Neural cell (in vitro differentiated cells): ENCODE data around the gene HBG1. TPM values are rescaled to one million over a fixed set of nuclear protein-coding genes. Genes with fewer than 3 reads are reported as not detected.

ENCODE experiments used
- H2AFZ ChIP-seq: fragments of 200-600, 300-800 bp; sonication (generic), shearing (Covaris generic); 2 replicates; pipeline ENCODE4 v1.6.0; 2014; ENCODE audit warnings: low read depth, mild to moderate bottlenecking, antibody characterized with exemption, low read length, moderate library complexity
- H3F3A ChIP-seq: fragments of 200-600 bp; shearing (Covaris generic); 2 replicates; pipeline ENCODE4 v1.6.1; 2016; ENCODE audit warnings: mild to moderate bottlenecking, moderate library complexity, mixed read lengths, antibody characterized with exemption, low read length; ENCODE audit not compliant: insufficient read depth, poor library complexity, severe bottlenecking
- H3K27ac ChIP-seq: fragments of 200-600, 300-800 bp; sonication (generic), shearing (Covaris generic); 2 replicates; pipeline ENCODE4 v1.5.1; 2014; ENCODE audit warnings: mild to moderate bottlenecking, low read length, moderate library complexity
- H3K27me3 ChIP-seq: fragments of 300-800, 200-600 bp; sonication (generic), shearing (Covaris generic); 2 replicates; pipeline ENCODE4 v1.6.0; 2014; ENCODE audit warnings: mild to moderate bottlenecking, low read depth, low read length, moderate library complexity; ENCODE audit not compliant: insufficient read depth
- H3K36me3 ChIP-seq: fragments of 300-800, 200-600 bp; sonication (generic), shearing (Covaris generic); 2 replicates; pipeline ENCODE4 v1.5.1; 2014; ENCODE audit warnings: mild to moderate bottlenecking, antibody characterized with exemption, low read length, moderate library complexity; ENCODE audit not compliant: insufficient read depth
- H3K4me2 ChIP-seq: fragments of 300-800, 200-600 bp; sonication (generic), shearing (Covaris generic); 2 replicates; pipeline ENCODE4 v1.6.0; 2014; ENCODE audit warnings: mild to moderate bottlenecking, low read length
- H3K4me3 ChIP-seq: fragments of 300-800, 200-600 bp; sonication (generic), shearing (Covaris generic); 2 replicates; pipeline ENCODE4 v1.5.1; 2014; ENCODE audit warnings: mild to moderate bottlenecking, low read length, moderate library complexity
- H3K79me2 ChIP-seq: fragments of 200-600 bp; shearing (Covaris generic); replicated peaks from 2 replicates; pipeline ENCODE4 v1.6.0; 2014; ENCODE audit warnings: mild to moderate bottlenecking, low read length, moderate library complexity; ENCODE audit not compliant: insufficient read depth
- H3K9ac ChIP-seq: fragments of 300-800, 200-600 bp; sonication (generic), shearing (Covaris generic); 2 replicates; pipeline ENCODE4 v1.6.1; 2016; ENCODE audit warnings: mild to moderate bottlenecking, low read length, mixed read lengths
- H3K9me2 ChIP-seq: fragments of 200-600 bp; shearing (Covaris generic); 2 replicates; pipeline ENCODE4 v1.6.1; 2016; ENCODE audit warnings: mild to moderate bottlenecking, low read length, mixed read lengths; ENCODE audit not compliant: insufficient read depth
- H3K9me3 ChIP-seq: fragments of 200-600, 300-800 bp; sonication (generic), shearing (Covaris generic); 2 replicates; pipeline ENCODE4 v1.6.1; 2016; ENCODE audit warnings: mild to moderate bottlenecking, mixed run types, low read length, moderate library complexity, mixed read lengths
- H4K20me1 ChIP-seq: fragments of 200-600 bp; shearing (Covaris generic); 2 replicates; pipeline ENCODE4 v1.6.1; 2016; ENCODE audit warnings: mild to moderate bottlenecking, mixed run types; ENCODE audit not compliant: insufficient read depth
- CTCF ChIP-seq: fragments of 450-650 bp; IDR thresholded peaks from 2 replicates; pipeline ENCODE4 v1.5.1; 2014; ENCODE audit warnings: antibody characterized with exemption, mild to moderate bottlenecking, moderate library complexity; ENCODE audit not compliant: poor library complexity, severe bottlenecking
- EP300 ChIP-seq: fragments of 450-650 bp; conservative IDR thresholded peaks from 2 replicates; pipeline ENCODE4 v1.6.1; 2014; ENCODE audit warnings: antibody characterized with exemption, mild to moderate bottlenecking, moderate library complexity; ENCODE audit not compliant: poor library complexity, severe bottlenecking
- EZH2 ChIP-seq: fragments of 200-600, 300-800 bp; shearing (Covaris generic), sonication (generic); IDR thresholded peaks from 2 replicates; pipeline ENCODE4 v1.6.1; 2014; ENCODE audit warnings: antibody characterized with exemption, low read length, borderline replicate concordance, mild to moderate bottlenecking; ENCODE audit not compliant: insufficient read depth, poor library complexity, severe bottlenecking
- MXI1 ChIP-seq: fragments of 450-650 bp; conservative IDR thresholded peaks from 2 replicates; pipeline ENCODE4 v1.6.1; 2014; ENCODE audit warnings: antibody characterized with exemption, mild to moderate bottlenecking; ENCODE audit not compliant: poor library complexity, severe bottlenecking
- POLR2AphosphoS5 ChIP-seq: IDR thresholded peaks from 2 replicates; pipeline ENCODE4 v1.6.1; 2012
- RAD21 ChIP-seq: fragments of 450-650 bp; conservative IDR thresholded peaks from 2 replicates; pipeline ENCODE4 v1.6.1; 2014; ENCODE audit warnings: antibody characterized with exemption, mild to moderate bottlenecking, moderate library complexity
- REST ChIP-seq: IDR thresholded peaks from 2 replicates; pipeline ENCODE4 v1.6.1; 2012; ENCODE audit warnings: borderline replicate concordance
- SMC3 ChIP-seq: fragments of 450-650 bp; conservative IDR thresholded peaks from 2 replicates; pipeline ENCODE4 v1.6.1; 2014; ENCODE audit warnings: antibody characterized with exemption, mild to moderate bottlenecking, moderate library complexity; ENCODE audit not compliant: poor library complexity
- TAF1 ChIP-seq: IDR thresholded peaks from 2 replicates; pipeline ENCODE4 v1.6.1; 2012; ENCODE audit warnings: low read depth
- polyA plus RNA-seq: library from polyadenylated mRNA; depleted of rRNA; stranded (reverse); fragments of >200 nt; gene quantifications from 2 replicates; pipeline ENCODE4 v1.2.3, GENCODE V29; 2014

The HBG1 gene
- polyA plus RNA-seq, 1 donor from 2014 or later: not detected

GRCh38 chr11:5235364-5236095 is 14.1 kb downstream of the HBG1 start:
- H3K36me3 ChIP-seq: no peaks in the 10 kb centered on the region
- H3K27me3 ChIP-seq: no peaks in the 10 kb centered on the region
- H3K27ac ChIP-seq: no peak overlapping the region
- no peak overlapping the region for H3K9ac ChIP-seq
- no peaks in the 10 kb centered on the region for H3K9me3 ChIP-seq
- no peak overlapping the region for H2AFZ ChIP-seq
- H3F3A ChIP-seq: no peaks in the 10 kb centered on the region
- H4K20me1 ChIP-seq: no peaks in the 10 kb centered on the region
- H3K4me3 ChIP-seq: no peak overlapping the region
- no peaks in the 10 kb centered on the region for H3K9me2 ChIP-seq
- H3K4me2 ChIP-seq: no peak overlapping the region
- TF ChIP-seq REST (no peak), CTCF (no peak), SMC3 (no peak), TAF1 (no peak), EZH2 (no peak), EP300 (no peak), RAD21 (no peak), MXI1 (no peak), POLR2AphosphoS5 (no peak)
- no peaks in the 10 kb centered on the region for H3K79me2 ChIP-seq

DNA sequence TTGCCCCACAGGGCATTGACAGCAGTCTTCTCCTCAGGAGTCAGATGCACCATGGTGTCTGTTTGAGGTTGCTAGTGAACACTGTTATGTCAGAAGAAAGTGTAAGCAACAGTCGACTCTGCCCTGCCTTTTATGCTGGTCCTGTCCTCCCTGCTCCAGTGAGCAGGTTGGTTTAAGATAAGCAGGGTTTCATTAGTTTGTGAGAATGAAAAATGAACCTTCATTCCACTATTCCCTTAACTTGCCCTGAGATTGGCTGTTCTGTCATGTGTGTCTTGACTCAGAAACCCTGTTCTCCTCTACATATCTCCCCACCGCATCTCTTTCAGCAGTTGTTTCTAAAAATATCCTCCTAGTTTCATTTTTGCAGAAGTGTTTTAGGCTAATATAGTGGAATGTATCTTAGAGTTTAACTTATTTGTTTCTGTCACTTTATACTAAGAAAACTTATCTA is 15.2 kb downstream of the HBG1 start, which contains the start of gene HBD:
Gene HBD, minus strand, starts transcription at position 103 of the 454 bp plus-strand sequence. Its CDS starts 50 bp downstream, at position 53.
- Histone ChIP-seq H3K9ac (no peak within 1 kb of the TSS), H3K9me2 (no peaks in the 10 kb centered on the region), H3K79me2 (no peaks in the 10 kb centered on the region), H3K4me3 (no peak within 1 kb of the TSS), H3K27ac (no peak within 1 kb of the TSS), H3K9me3 (no peaks in the 10 kb centered on the region), H3K27me3 (no peaks in the 10 kb centered on the region), H3F3A (no peaks in the 10 kb centered on the region), H4K20me1 (no peaks in the 10 kb centered on the region), H3K36me3 (no peaks in the 10 kb centered on the region), H3K4me2 (no peak within 1 kb of the TSS), H2AFZ (no peak within 1 kb of the TSS)
- TF ChIP-seq MXI1: no peak
